ENCODE results near the gene UNCX.
A peak's percentile ranks its signal among the peaks of the same experiment; 100 is the strongest.

The UNCX gene

GRCh38 chr7:1218541-1219165, 14.0 kb upstream of the UNCX start:
- DNase-seq = no peak

GRCh38 chr7:1219498-1219897, 13.2 kb upstream of the UNCX start:
- DNase-seq = no peak

GRCh38 chr7:1220000-1220726, 12.5 kb upstream of the UNCX start:
- DNase-seq = no peak

- DNase-seq = no peak
Observed at GRCh38 chr7:1220977-1221745, 11.5 kb upstream of the UNCX start.

GRCh38 chr7:1223196-1223981, 9.3 kb upstream of the UNCX start:
- no peak for DNase-seq

- no peak for DNase-seq
Observed at GRCh38 chr7:1224086-1224716, 8.5 kb upstream of the UNCX start.

GRCh38 chr7:1225030-1225429, 7.6 kb upstream of the UNCX start:
- DNase-seq = no peak

- no peak for DNase-seq
Observed at GRCh38 chr7:1225441-1226185, 7.1 kb upstream of the UNCX start.

- no peak for DNase-seq
Observed at GRCh38 chr7:1226186-1226901, 6.3 kb upstream of the UNCX start.

GRCh38 chr7:1227071-1227804, 5.4 kb upstream of the UNCX start:
- no peak for DNase-seq

- no peak for DNase-seq
Observed at GRCh38 chr7:1227814-1228544, 4.7 kb upstream of the UNCX start.

- DNase-seq = peak; percentile 33
Observed at GRCh38 chr7:1228545-1229201, 4.0 kb upstream of the UNCX start.

GRCh38 chr7:1229202-1229947, 3.3 kb upstream of the UNCX start:
- DNase-seq = no peak

GRCh38 chr7:1229956-1230355, 2.7 kb upstream of the UNCX start:
- DNase-seq = no peak

GRCh38 chr7:1230411-1231213, 2.1 kb upstream of the UNCX start:
- DNase-seq = no peak

- DNase-seq = no peak
Observed at GRCh38 chr7:1231214-1232102, 1.2 kb upstream of the UNCX start.

- DNase-seq = no peak
Observed at GRCh38 chr7:1232103-1232466, 587 bp upstream of the UNCX start.
